NCI-H2196 (cell line): Measurements from ENCODE around the gene AXDND1.
A peak's percentile ranks its signal among the peaks of the same experiment; 100 is the strongest.
"Not testable (repeated sequence)": the region's sequence is repeated elsewhere in the genome, so short reads cannot be mapped to it uniquely, and the experiment has no call there.

Experiments used
- DNase-seq: peaks from one replicate; lab custom pipeline; 2025; ENCODE audit not compliant: unreplicated experiment; lab: John Stamatoyannopoulos, UW

Gene AXDND1

GRCh38 chr1:179365342-179366092 is at the start of gene AXDND1:
Gene AXDND1 (plus strand): TSS chr1:179365971. CDS start chr1:179366510, 539 bp downstream.
- peak; percentile 79 for DNase-seq

GRCh38 chr1:179318491-179318890 is 47.3 kb upstream of the AXDND1 start:
- no peak for DNase-seq

GRCh38 chr1:179321533-179322216 is 44.1 kb upstream of the AXDND1 start:
- no peak for DNase-seq

- DNase-seq, result no peak
These were observed 43.2 kb upstream of the AXDND1 start for GRCh38 chr1:179322557-179322956.

- DNase-seq, result no peak
These were observed 42.3 kb upstream of the AXDND1 start for GRCh38 chr1:179323436-179323835.

GRCh38 chr1:179325836-179326235 is 39.9 kb upstream of the AXDND1 start:
- DNase-seq, result no peak

GRCh38 chr1:179326746-179327145 is 39.0 kb upstream of the AXDND1 start:
- DNase-seq, result no peak

GRCh38 chr1:179327196-179327595 is 38.6 kb upstream of the AXDND1 start:
- no peak for DNase-seq

- DNase-seq, result no peak
These were observed 38.1 kb upstream of the AXDND1 start for GRCh38 chr1:179327679-179328078.

GRCh38 chr1:179329862-179330261 is 35.9 kb upstream of the AXDND1 start:
- DNase-seq, result no peak

- DNase-seq, result no peak
These were observed 31.3 kb upstream of the AXDND1 start for GRCh38 chr1:179334440-179334839.

- DNase-seq, result no peak
These were observed 28.5 kb upstream of the AXDND1 start for GRCh38 chr1:179337288-179337687.

GRCh38 chr1:179337942-179338560 is 27.7 kb upstream of the AXDND1 start:
- DNase-seq, result no peak

GRCh38 chr1:179340918-179341317 is 24.9 kb upstream of the AXDND1 start:
- no peak for DNase-seq

- DNase-seq, result no peak
These were observed 23.7 kb upstream of the AXDND1 start for GRCh38 chr1:179341943-179342547.

- DNase-seq, result no peak
These were observed 22.9 kb upstream of the AXDND1 start for GRCh38 chr1:179342740-179343404.

GRCh38 chr1:179351281-179351680 is 14.5 kb upstream of the AXDND1 start:
- DNase-seq, result no peak

GRCh38 chr1:179352236-179352635 is 13.5 kb upstream of the AXDND1 start:
- no peak for DNase-seq

- no peak for DNase-seq
These were observed 12.2 kb upstream of the AXDND1 start for GRCh38 chr1:179353546-179353945.

- DNase-seq, result not testable (repeated sequence)
These were observed 4.1 kb upstream of the AXDND1 start for GRCh38 chr1:179361631-179362030.
